ENCODE data around the gene PRDM9. TPM values are rescaled to one million over a fixed set of nuclear protein-coding genes. Genes with fewer than 3 reads are reported as not detected.

The PRDM9 gene
- total and polyA plus RNA-seq, 2 of the 8 experiments (the other 6 are each of a cell fraction or from before 2014, with no cell fraction given) = not detected

GRCh38 chr5:23474315-23474714 is 33.1 kb upstream of the PRDM9 start (continued):
- TF ChIP-seq CHD7 (IDR thresholded peaks at IDR 0.05; ENCODE audit: insufficient replicate concordance, low read length) (no peak), RBBP5 (IDR thresholded peaks at IDR 0.05; ENCODE audit: borderline replicate concordance, low read depth, low read length) (no peak), EGR1 (IDR thresholded peaks at IDR 0.05; ENCODE audit: borderline replicate concordance, low read depth, low read length) (no peak), CHD1 (IDR thresholded peaks at IDR 0.05; ENCODE audit: low read depth, low read length) (no peak), CTCF (IDR thresholded peaks at IDR 0.05; ENCODE audit: control extremely low read depth in 1 of 3, insufficient read depth in 1 of 3, low read depth in 1 of 3, low read length in 3 of 3) (no peak)

Measured in H1 (cell line).